HepG2 (cell line): ENCODE results near the gene METTL22. TPM values are rescaled to one million over a fixed set of nuclear protein-coding genes. Genes with fewer than 3 reads are reported as not detected.

Experiments used
- CERS6 ChIP-seq: sonication (generic); formaldehyde crosslinking; IDR thresholded peaks from 2 replicates; pipeline ENCODE4 v1.5.0; 2020; ENCODE audit warnings: missing genetic modification reagents
- IRX3 ChIP-seq: sonication (generic); formaldehyde crosslinking; IDR thresholded peaks from 2 replicates; pipeline ENCODE4 v1.8.1; 2023; ENCODE audit warnings: mild to moderate bottlenecking, low read depth, missing genetic modification reagents, borderline replicate concordance
- KAT2B ChIP-seq: fragments of 150-350 bp; IDR thresholded peaks from 2 replicates; pipeline ENCODE4 v1.6.1; 2014; ENCODE audit warnings: low read depth, low read length, borderline replicate concordance
- KAT7 ChIP-seq: IDR thresholded peaks from 2 replicates; pipeline ENCODE4 v1.6.1; 2018; ENCODE audit warnings: borderline replicate concordance, missing compliant biosample characterization
- KMT2B ChIP-seq: IDR thresholded peaks from 2 replicates; pipeline ENCODE4 v1.6.1; 2016; ENCODE audit warnings: missing genetic modification reagents, missing compliant biosample characterization
- NPAS2 ChIP-seq: sonication (generic); formaldehyde crosslinking; IDR thresholded peaks from 2 replicates; pipeline ENCODE4 v1.8.0; 2022; ENCODE audit warnings: mild to moderate bottlenecking, missing genetic modification reagents, borderline replicate concordance
- REPIN1 ChIP-seq: sonication (generic); formaldehyde crosslinking; IDR thresholded peaks from 2 replicates; pipeline ENCODE4 v1.8.0; 2022; ENCODE audit warnings: missing genetic modification reagents, low read depth, mild to moderate bottlenecking, borderline replicate concordance
- ZNF143 ChIP-seq: sonication (generic); formaldehyde crosslinking; IDR thresholded peaks from 2 replicates; pipeline ENCODE4 v1.4.0; 2020; ENCODE audit warnings: missing genetic modification reagents
- ZNF274 ChIP-seq: sonication (generic); formaldehyde crosslinking; IDR thresholded peaks from 2 replicates; pipeline ENCODE4 v1.5.1; 2020; ENCODE audit warnings: mild to moderate bottlenecking, missing genetic modification reagents
- ZNF44 ChIP-seq: sonication (generic); formaldehyde crosslinking; IDR thresholded peaks from 2 replicates; pipeline ENCODE4 v1.5.1; 2020; ENCODE audit warnings: mild to moderate bottlenecking, missing genetic modification reagents
- ZNF570 ChIP-seq: sonication (generic); formaldehyde crosslinking; IDR thresholded peaks from 2 replicates; pipeline ENCODE4 v1.4.0; 2020; ENCODE audit warnings: mild to moderate bottlenecking, missing genetic modification reagents, borderline replicate concordance
- ZNF773 ChIP-seq: sonication (generic); formaldehyde crosslinking; IDR thresholded peaks from 2 replicates; pipeline ENCODE4 v1.4.0; 2020; ENCODE audit warnings: missing genetic modification reagents, borderline replicate concordance
- ZNF839 ChIP-seq: sonication (generic); formaldehyde crosslinking; IDR thresholded peaks from 2 replicates; pipeline ENCODE4 v1.4.0; 2020; ENCODE audit warnings: missing genetic modification reagents, mild to moderate bottlenecking, borderline replicate concordance
- polyA plus RNA-seq, 8 experiments: library from polyadenylated mRNA; depleted of rRNA in 3 of 8; stranded (reverse) in 7 of 8; unstranded in 1 of 8; fragments of >200 nt; fragmentation: Illumina TruSeq in 4 of 8; extraction: Trizol in 4 of 8; gene quantifications; 2 replicates each; pipeline versions ENCODE4 v1.2.1 to v1.2.3, GENCODE V29; 2011 to 2016; ENCODE audit warnings: low read depth in 4 of 8, missing spikeins in 1 of 8, mixed read lengths in 1 of 8; ENCODE audit not compliant: insufficient read depth in 1 of 8
- total RNA-seq, 5 experiments: library from RNA; depleted of rRNA; stranded (reverse); fragments of >200 nt; fragmentation: Illumina TruSeq; extraction: Trizol; gene quantifications; 2 replicates each; pipeline ENCODE4 v1.2.3, GENCODE V29; 2016; ENCODE audit warnings: low read depth in 1 of 5
- TF ChIP-seq, protein P1 (sequence below): sonication (generic); formaldehyde crosslinking; IDR thresholded peaks from 2 replicates; pipeline ENCODE4 v1.4.0; 2020; ENCODE audit warnings: missing genetic modification reagents
- TF ChIP-seq, protein P2 (sequence below): sonication (generic); formaldehyde crosslinking; IDR thresholded peaks from 2 replicates; pipeline ENCODE4 v1.5.1; 2020; ENCODE audit warnings: mild to moderate bottlenecking, missing genetic modification reagents, moderate library complexity
- TF ChIP-seq, protein P3 (sequence below): sonication (generic); formaldehyde crosslinking; IDR thresholded peaks from 2 replicates; pipeline ENCODE4 v1.4.0; 2020; ENCODE audit warnings: missing genetic modification reagents, borderline replicate concordance

METTL22 gene
- total and polyA plus RNA-seq, 2 of the 13 experiments (the other 11 are each of a cell fraction or from before 2014, with no cell fraction given) = 36.2 to 94.8 TPM

DNA sequence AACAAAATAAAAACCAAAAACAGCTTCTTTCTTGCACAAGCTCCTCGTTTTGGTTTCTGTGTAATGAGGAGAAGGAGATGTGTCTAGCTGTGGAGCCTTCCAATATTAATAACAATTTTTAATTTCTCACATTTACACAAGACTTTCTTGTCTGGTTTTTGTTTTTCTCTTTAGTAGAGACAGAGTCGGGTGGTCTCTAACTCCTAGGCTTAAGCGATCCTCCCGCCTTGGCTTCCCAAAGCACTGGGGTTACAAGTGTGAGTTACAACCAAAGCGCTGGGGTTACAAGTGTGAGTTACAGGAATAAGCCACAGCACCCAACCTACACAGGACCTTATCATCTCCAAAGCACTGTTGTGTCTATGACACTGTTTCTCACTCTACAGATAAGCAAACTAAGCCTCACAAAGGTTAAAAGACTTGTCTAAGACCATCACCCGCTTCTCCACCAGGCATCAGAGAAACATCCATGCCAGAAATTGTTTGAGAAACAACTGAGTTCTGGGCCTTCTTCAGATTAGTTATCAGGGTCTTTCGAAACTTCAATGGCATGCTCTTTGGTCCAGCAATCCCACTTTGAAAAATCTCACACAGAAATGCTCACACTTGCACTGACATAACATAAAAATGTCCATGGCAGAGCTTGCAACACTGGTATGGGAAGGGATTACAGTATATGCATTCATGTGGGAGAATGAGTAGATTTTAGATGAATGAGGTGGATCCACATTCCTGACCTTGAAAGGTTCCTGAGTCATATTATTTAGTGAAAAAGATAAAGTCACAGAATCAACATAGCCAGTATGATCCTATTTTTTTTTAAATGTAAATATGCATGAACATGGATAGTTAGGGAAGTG lies 56.8 kb downstream of the METTL22 start (continued):
- no peak for TF ChIP-seq CERS6 (CRISPR knock-in tag)
- TF ChIP-seq ZNF839 (CRISPR knock-in tag) = no peak
- peak; percentile 58; the same call in 1 of the 2 replicates for TF ChIP-seq REPIN1
- TF ChIP-seq ZNF143 (CRISPR knock-in tag) = no peak
- no peak for TF ChIP-seq KAT2B
- TF ChIP-seq NPAS2 = no peak
- TF ChIP-seq ZNF274 (CRISPR knock-in tag) = no peak; the same call in 1 of the 2 replicates
- TF ChIP-seq, protein P1, sequence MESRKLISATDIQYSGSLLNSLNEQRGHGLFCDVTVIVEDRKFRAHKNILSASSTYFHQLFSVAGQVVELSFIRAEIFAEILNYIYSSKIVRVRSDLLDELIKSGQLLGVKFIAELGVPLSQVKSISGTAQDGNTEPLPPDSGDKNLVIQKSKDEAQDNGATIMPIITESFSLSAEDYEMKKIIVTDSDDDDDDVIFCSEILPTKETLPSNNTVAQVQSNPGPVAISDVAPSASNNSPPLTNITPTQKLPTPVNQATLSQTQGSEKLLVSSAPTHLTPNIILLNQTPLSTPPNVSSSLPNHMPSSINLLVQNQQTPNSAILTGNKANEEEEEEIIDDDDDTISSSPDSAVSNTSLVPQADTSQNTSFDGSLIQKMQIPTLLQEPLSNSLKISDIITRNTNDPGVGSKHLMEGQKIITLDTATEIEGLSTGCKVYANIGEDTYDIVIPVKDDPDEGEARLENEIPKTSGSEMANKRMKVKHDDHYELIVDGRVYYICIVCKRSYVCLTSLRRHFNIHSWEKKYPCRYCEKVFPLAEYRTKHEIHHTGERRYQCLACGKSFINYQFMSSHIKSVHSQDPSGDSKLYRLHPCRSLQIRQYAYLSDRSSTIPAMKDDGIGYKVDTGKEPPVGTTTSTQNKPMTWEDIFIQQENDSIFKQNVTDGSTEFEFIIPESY (CRISPR knock-in tag) = peak; percentile 19; the same call in 1 of the 2 replicates
- TF ChIP-seq ZNF773 = no peak
- TF ChIP-seq, protein P2, sequence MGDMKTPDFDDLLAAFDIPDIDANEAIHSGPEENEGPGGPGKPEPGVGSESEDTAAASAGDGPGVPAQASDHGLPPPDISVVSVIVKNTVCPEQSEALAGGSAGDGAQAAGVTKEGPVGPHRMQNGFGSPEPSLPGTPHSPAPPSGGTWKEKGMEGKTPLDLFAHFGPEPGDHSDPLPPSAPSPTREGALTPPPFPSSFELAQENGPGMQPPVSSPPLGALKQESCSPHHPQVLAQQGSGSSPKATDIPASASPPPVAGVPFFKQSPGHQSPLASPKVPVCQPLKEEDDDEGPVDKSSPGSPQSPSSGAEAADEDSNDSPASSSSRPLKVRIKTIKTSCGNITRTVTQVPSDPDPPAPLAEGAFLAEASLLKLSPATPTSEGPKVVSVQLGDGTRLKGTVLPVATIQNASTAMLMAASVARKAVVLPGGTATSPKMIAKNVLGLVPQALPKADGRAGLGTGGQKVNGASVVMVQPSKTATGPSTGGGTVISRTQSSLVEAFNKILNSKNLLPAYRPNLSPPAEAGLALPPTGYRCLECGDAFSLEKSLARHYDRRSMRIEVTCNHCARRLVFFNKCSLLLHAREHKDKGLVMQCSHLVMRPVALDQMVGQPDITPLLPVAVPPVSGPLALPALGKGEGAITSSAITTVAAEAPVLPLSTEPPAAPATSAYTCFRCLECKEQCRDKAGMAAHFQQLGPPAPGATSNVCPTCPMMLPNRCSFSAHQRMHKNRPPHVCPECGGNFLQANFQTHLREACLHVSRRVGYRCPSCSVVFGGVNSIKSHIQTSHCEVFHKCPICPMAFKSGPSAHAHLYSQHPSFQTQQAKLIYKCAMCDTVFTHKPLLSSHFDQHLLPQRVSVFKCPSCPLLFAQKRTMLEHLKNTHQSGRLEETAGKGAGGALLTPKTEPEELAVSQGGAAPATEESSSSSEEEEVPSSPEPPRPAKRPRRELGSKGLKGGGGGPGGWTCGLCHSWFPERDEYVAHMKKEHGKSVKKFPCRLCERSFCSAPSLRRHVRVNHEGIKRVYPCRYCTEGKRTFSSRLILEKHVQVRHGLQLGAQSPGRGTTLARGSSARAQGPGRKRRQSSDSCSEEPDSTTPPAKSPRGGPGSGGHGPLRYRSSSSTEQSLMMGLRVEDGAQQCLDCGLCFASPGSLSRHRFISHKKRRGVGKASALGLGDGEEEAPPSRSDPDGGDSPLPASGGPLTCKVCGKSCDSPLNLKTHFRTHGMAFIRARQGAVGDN (CRISPR knock-in tag) = no peak
- TF ChIP-seq, protein P3, sequence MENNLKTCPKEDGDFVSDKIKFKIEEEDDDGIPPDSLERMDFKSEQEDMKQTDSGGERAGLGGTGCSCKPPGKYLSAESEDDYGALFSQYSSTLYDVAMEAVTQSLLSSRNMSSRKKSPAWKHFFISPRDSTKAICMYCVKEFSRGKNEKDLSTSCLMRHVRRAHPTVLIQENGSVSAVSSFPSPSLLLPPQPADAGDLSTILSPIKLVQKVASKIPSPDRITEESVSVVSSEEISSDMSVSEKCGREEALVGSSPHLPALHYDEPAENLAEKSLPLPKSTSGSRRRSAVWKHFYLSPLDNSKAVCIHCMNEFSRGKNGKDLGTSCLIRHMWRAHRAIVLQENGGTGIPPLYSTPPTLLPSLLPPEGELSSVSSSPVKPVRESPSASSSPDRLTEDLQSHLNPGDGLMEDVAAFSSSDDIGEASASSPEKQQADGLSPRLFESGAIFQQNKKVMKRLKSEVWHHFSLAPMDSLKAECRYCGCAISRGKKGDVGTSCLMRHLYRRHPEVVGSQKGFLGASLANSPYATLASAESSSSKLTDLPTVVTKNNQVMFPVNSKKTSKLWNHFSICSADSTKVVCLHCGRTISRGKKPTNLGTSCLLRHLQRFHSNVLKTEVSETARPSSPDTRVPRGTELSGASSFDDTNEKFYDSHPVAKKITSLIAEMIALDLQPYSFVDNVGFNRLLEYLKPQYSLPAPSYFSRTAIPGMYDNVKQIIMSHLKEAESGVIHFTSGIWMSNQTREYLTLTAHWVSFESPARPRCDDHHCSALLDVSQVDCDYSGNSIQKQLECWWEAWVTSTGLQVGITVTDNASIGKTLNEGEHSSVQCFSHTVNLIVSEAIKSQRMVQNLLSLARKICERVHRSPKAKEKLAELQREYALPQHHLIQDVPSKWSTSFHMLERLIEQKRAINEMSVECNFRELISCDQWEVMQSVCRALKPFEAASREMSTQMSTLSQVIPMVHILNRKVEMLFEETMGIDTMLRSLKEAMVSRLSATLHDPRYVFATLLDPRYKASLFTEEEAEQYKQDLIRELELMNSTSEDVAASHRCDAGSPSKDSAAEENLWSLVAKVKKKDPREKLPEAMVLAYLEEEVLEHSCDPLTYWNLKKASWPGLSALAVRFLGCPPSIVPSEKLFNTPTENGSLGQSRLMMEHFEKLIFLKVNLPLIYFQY = peak; percentile 63; the same call in 1 of the 2 replicates
- TF ChIP-seq KAT7 = no peak; the same call in 1 of the 2 replicates
- TF ChIP-seq KMT2B = peak; percentile 15; the same call in 1 of the 2 replicates
- no peak for TF ChIP-seq IRX3 (CRISPR knock-in tag)
- no peak; the same call in 1 of the 2 replicates for TF ChIP-seq ZNF44
- TF ChIP-seq ZNF570 (CRISPR knock-in tag) = no peak
